Colonic mucosa (tissue), 4 donors: ENCODE results near the gene LRP3. TPM values are rescaled to one million over a fixed set of nuclear protein-coding genes. Genes with fewer than 3 reads are reported as not detected.
A peak's percentile ranks its signal among the peaks of the same experiment; 100 is the strongest.

Experiments used
- DNase-seq: peaks from one replicate; pipeline ENCODE4 v3.0.0-alpha.2; 2020
- H3K27ac ChIP-seq: fragments of 200-600 bp; one replicate; pipeline ENCODE4 v1.8.0; 2021
- H3K27me3 ChIP-seq: fragments of 200-600 bp; one replicate; pipeline ENCODE4 v1.8.0; 2021
- H3K36me3 ChIP-seq: fragments of 200-600 bp; one replicate; pipeline ENCODE4 v1.8.0; 2021
- H3K4me1 ChIP-seq: fragments of 200-600 bp; one replicate; pipeline ENCODE4 v1.8.0; 2021; ENCODE audit warnings: mild to moderate bottlenecking
- H3K4me3 ChIP-seq: fragments of 200-600 bp; one replicate; pipeline ENCODE4 v1.8.0; 2021
- H3K9ac ChIP-seq, 2 donors: one replicate each; pipeline ENCODE4 v1.7.0; 2013; ENCODE audit warnings: control low read depth in 2 of 2, low read depth in 2 of 2, low read length in 2 of 2
- H3K9me3 ChIP-seq: fragments of 200-600 bp; one replicate; pipeline ENCODE4 v1.8.0; 2021
- CTCF ChIP-seq: fragments of 200-600 bp; IDR thresholded peaks from one replicate; pipeline ENCODE4 v1.8.0; 2022; ENCODE audit warnings: antibody characterized with exemption, mild to moderate bottlenecking
- intact Hi-C: fragments of 100-400 bp; cut with DNase I; formaldehyde crosslinking; loops from one replicate; pipeline ENCODE4 v1.14.1; 2022
- total RNA-seq, 2 donors: library from RNA; stranded (reverse); fragmentation: NEBNext Ultra II Directional in 1 of 2; extraction: Animal tissue kit (Norgen Biotek cat#: 25700) in 1 of 2; gene quantifications; one replicate each; pipeline ENCODE4 v1.2.1, GENCODE V29; 2021
- donor health status: healthy.
- donor health status: DM: no; HTN: no; CAD: no.
- donor health status: DM: no; HTN: no; CAD: no.

Gene LRP3
- total RNA-seq, 2 donors from 2014 or later = 14.6 to 16.5 TPM

GRCh38 chr19:33238481-33239149 lies 44.5 kb downstream of the LRP3 start:
- Histone ChIP-seq H3K9me3 (no peaks in the 10 kb centered on the region), H3K4me3 (no peak overlapping the region), H3K27ac (no peak overlapping the region), H3K36me3 (no peaks in the 10 kb centered on the region), H3K9ac (no peak overlapping the region), H3K27me3 (no peaks in the 10 kb centered on the region), H3K4me1 (peaks cover 9% of the 10 kb centered on the region)
- intact Hi-C loops = loop anchor here (5.0 kb wide), 1 partner anchor 534 kb away; no protein-coding TSS in a partner anchor
- TF ChIP-seq CTCF = no peak
- no peak for DNase-seq

GRCh38 chr19:33239223-33239975 lies 45.3 kb downstream of the LRP3 start:
- Histone ChIP-seq H3K9ac (no peak overlapping the region), H3K9me3 (no peaks in the 10 kb centered on the region), H3K27ac (no peak overlapping the region), H3K36me3 (no peaks in the 10 kb centered on the region), H3K27me3 (no peaks in the 10 kb centered on the region), H3K4me1 (peaks cover 9% of the 10 kb centered on the region), H3K4me3 (no peak overlapping the region)
- no peak for TF ChIP-seq CTCF
- DNase-seq = no peak
- intact Hi-C loops = loop anchor here (5.0 kb wide), 1 partner anchor 533 kb away; no protein-coding TSS in a partner anchor

GRCh38 chr19:33240181-33240771 lies 46.1 kb downstream of the LRP3 start:
- intact Hi-C loops = loop anchor here (2.0 kb wide), 1 partner anchor 167 kb away; no protein-coding TSS in a partner anchor
- Histone ChIP-seq H3K27ac (no peak overlapping the region), H3K4me1 (peaks cover 9% of the 10 kb centered on the region), H3K4me3 (no peak overlapping the region), H3K9me3 (no peaks in the 10 kb centered on the region), H3K9ac (peak overlapping the region in 1 of 2 donors; percentile 2), H3K36me3 (no peaks in the 10 kb centered on the region), H3K27me3 (no peaks in the 10 kb centered on the region)
- no peak for DNase-seq
- TF ChIP-seq CTCF = no peak

- no peaks in the 10 kb centered on the region for H3K27me3 ChIP-seq
- no peak for TF ChIP-seq CTCF
- H3K36me3 ChIP-seq = no peaks in the 10 kb centered on the region
- H3K27ac ChIP-seq = no peak overlapping the region
- no peak overlapping the region for H3K9ac ChIP-seq
- intact Hi-C loops = loop anchor here (2.0 kb wide), 1 partner anchor 166 kb away; no protein-coding TSS in a partner anchor
- no peak overlapping the region for H3K4me3 ChIP-seq
- no peak for DNase-seq
- H3K9me3 ChIP-seq = no peaks in the 10 kb centered on the region
- H3K4me1 ChIP-seq = peaks cover 9% of the 10 kb centered on the region
Observed at GRCh38 chr19:33241091-33241529, 47.0 kb downstream of the LRP3 start.

GRCh38 chr19:33241530-33242101 lies 47.5 kb downstream of the LRP3 start:
- H3K27ac ChIP-seq = no peak overlapping the region
- DNase-seq = peak; percentile 37
- intact Hi-C loops = loop anchor here (2.0 kb wide), 1 partner anchor 165 kb away; no protein-coding TSS in a partner anchor
- no peaks in the 10 kb centered on the region for H3K36me3 ChIP-seq
- H3K4me3 ChIP-seq = no peak overlapping the region
- no peak overlapping the region for H3K9ac ChIP-seq
- peaks cover 9% of the 10 kb centered on the region for H3K4me1 ChIP-seq
- H3K27me3 ChIP-seq = no peaks in the 10 kb centered on the region
- H3K9me3 ChIP-seq = no peaks in the 10 kb centered on the region
- peak; percentile 58 for TF ChIP-seq CTCF
